HFF-Myc (cell line): ENCODE measurements around the gene SLAMF9.
A peak's percentile ranks its signal among the peaks of the same experiment; 100 is the strongest.

Experiments
- DNase-seq: peaks from one replicate; pipeline ENCODE4 v3.0.0-alpha.2; 2011; ENCODE audit warnings: low read depth; ENCODE audit errors: extremely low read depth
- H3K4me3 ChIP-seq: replicated peaks from 2 replicates; pipeline ENCODE4 v1.5.1; 2011; ENCODE audit warnings: low read depth, mild to moderate bottlenecking, control low read depth, low read length
- CTCF ChIP-seq: IDR thresholded peaks from 2 replicates; pipeline ENCODE4 v1.5.1; 2012; ENCODE audit warnings: mild to moderate bottlenecking, low read depth, low read length, control low read depth; ENCODE audit errors: missing control alignments

The SLAMF9 gene

DNA sequence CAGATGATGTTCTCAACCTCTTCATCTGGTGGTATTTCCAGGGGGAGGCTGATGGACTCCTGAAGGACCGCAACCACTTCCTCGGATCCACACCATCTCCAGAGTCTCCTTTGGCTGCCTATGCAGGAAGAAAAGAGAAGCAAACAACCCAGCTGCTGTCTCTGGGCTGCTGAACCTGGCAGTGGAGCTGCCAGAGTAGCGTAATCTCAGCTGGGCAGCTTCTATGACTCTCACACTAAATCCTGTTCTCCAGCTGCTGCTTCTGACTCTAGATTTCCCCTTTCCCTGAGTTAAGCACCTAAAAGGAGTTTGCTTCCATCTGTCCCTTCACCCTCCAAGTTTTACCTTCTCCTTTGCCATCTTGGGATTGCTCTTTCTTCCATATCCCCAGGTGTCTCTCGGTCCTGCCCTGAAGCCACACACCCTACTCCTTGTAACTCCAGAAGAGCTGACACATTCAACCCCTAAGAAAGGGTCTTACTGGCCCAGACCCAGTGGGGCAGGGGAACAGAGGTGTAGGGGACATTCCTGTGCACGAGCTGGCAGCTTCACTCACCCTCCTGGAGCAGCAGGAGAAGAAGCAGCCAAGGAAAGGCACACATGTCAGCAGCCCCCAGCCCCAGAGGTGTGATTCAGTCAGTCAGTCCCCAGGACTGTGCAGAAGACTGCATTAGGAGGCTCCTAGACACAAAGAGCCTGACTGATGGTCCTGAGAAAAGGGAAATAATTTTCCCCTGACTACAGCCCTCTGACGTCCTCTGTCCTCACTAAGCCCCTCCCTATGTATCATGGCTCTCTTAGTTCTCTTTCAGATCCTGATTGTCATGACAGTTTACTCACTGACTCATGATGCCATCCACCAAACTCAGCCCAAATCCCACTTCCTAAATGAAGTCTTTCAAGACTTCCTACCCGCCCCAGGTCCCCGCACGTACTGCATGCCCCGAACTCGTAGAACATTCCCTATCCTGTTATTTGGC lies at the start of gene SLAMF9:
TSS of gene SLAMF9 (minus strand) at position 702 of the 980 bp plus-strand sequence. CDS start at position 602, 100 bp downstream.
- no peak for TF ChIP-seq CTCF
- no peak for DNase-seq
- H3K4me3 ChIP-seq: no peak within 1 kb of the TSS

GRCh38 chr1:160001440-160001839 lies 47.4 kb upstream of the SLAMF9 start:
- DNase-seq: no peak
- TF ChIP-seq CTCF: no peak
- no peak overlapping the region for H3K4me3 ChIP-seq

DNA sequence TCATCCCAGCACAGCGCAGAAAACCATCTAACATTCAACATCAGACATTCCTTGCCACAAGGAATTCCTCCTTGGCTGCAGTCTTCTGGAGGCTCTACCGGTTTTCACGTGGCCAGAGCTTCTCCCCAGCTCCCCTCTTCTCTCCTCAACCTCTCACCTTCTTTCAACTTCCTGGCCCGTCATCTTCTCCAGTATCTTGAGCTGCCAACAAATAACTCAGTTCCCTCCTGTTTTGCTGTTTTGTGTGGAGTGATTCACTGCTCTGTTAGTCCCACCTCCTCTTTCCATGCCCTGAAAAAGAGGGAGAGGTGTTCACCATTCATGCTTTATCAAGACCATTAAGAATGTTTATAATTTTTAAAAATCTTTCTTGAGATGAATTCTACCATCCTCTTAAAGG lies 45.2 kb upstream of the SLAMF9 start:
- no peak for DNase-seq
- no peak for TF ChIP-seq CTCF
- H3K4me3 ChIP-seq: no peak overlapping the region

DNA sequence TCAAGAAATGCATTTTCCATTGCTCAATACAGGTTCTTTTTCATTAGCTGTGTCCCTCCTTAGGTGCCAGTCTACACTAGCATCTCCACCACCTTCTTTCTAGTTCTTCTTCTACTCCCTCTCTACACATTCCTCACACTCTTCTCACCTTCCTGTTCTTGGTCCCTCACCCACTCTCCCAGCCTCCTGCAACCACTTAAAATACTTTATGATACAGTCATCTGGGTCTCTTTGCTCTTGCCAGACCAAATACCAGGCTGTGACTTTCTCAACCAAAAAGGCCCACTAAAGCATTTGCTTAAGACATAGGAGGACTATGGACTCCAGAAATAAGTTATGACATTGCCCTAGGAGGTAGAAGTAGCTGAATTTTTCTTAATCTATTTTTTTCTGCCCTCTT lies 42.6 kb upstream of the SLAMF9 start:
- no peak for TF ChIP-seq CTCF
- DNase-seq: peak; percentile 29
- no peak overlapping the region for H3K4me3 ChIP-seq

DNA sequence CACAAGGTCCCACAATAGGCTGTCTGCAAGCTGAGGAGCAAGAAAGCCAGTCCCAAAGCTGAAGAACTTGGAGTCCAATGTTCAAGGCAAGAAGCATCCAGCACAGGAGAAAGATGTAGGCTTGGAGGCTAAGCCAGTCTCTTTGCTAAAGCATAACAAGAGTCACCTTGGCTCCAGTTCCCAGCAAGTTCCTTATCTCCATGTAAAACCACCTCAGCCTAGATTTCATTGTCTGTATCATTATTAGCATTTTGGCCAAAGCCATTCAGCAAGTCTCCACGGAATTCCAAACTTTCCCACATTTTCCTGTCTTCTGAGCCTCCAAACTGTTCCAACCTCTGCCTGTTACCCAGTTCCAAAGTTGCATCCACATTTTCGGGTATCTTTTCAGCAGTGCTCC lies 40.9 kb upstream of the SLAMF9 start:
- H3K4me3 ChIP-seq: no peak overlapping the region
- no peak for TF ChIP-seq CTCF
- no peak for DNase-seq

GRCh38 chr1:159993911-159994310 lies 39.9 kb upstream of the SLAMF9 start:
- DNase-seq: no peak
- TF ChIP-seq CTCF: no peak
- H3K4me3 ChIP-seq: no peak overlapping the region

DNA sequence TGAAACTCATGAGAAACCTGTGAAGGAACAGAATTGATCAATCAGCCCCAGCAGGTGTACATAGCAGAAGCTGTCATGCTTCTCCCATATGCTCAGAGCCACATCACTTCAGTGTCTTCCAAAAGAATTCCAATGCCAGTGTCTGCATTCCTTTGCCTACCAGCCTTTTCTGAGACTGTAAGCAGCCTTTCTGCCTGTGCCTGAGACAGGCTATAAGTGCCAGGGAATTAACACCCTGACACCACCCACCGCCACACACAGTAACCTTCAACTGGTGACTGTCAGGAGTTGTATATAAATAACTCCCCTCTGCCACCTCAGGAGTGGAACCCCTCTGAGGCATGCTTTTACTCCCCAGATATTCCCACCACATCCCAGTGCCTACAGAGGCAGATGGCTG lies 38.1 kb upstream of the SLAMF9 start:
- no peak overlapping the region for H3K4me3 ChIP-seq
- TF ChIP-seq CTCF: no peak
- DNase-seq: no peak
